NCI-H2107 (cell line): ENCODE results near the gene SYMPK.
"Not testable (repeated sequence)": the region's sequence is repeated elsewhere in the genome, so short reads cannot be mapped to it uniquely, and the experiment has no call there.

ENCODE experiments used
- DNase-seq: peaks from one replicate; lab custom pipeline; 2025; lab: John Stamatoyannopoulos, UW

Gene SYMPK

DNA sequence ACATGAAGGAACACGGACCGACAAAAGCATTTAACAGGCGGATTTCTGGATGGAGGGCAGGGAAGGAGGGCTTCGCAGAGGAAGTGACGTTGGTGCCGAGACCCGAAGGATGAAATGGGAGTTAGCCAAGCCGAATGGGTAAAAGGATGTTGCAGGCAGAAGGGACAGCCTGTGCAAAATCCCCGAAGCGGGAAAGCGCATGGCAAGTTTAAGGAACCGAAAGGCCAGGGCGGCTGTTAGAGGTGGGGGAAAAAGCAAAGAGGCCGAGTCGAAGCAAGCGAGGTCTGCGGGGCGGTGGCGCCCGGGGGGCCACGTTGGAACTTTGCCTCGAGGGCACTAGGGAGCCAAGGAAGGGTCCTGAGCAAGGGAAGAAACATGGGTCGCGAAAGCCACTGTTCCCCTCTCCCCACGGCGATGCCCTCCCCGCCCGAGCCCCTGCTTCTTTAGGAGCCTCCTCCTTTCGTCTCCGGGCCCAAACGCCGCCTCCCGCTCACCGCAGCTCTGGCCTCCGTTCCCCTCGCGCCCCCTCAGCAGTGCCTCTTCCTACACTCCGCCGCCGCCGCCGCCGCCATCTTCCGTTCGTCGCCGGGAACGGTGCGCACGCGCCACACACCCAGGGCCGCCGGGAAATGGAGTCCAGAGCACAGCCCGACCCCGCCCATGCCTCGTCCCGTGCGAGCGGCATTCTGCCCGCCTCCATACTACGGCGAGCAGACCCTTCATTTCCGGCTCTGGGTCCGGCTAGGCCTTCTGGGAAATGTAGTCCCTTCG is at the start of gene SYMPK:
SYMPK (minus strand) TSS at position 584 of the 771 bp plus-strand sequence. CDS start 8,652 bp downstream, outside the sequence.
- DNase-seq: peak; percentile 89

DNA sequence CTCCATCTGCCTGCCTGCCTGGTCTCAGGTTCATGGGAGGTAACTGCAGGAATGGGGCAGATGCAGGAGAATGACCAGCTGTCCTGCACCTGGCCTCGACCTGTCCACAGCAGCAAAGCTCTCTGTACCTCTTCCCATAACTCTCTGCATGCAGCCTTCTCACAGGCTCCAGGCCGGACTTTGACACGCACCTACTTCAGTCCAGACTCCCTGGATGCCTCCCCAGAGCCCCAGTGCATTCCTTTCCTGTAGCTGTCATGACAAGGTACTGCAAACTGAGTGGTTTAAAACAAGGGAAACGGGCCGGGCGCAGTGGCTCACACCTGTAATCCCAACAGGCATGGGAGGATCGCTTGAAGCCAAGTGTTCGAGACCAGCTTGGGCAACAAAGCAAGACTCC is 48.3 kb upstream of the SYMPK start:
- DNase-seq: no peak

DNA sequence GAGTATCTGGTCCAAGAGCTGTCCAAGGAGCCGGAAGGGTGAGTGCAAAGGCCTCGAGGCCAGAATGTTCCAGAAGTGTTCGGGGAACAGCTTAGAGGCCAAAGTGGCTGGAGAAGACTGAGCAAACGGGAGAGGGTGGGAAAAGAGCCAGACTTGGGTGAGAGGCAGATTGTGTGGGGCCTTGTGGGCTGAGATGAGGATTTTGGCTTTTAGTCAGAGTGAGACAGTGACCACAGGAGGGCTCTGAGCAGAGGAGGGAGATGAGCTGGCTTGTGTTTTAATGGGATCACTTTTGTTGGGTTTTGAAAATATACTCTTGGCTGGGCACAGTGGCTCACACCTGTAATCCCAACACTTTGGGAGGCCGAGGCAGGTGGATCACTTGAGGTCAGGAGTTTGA is 46.0 kb upstream of the SYMPK start:
- DNase-seq: no peak

DNA sequence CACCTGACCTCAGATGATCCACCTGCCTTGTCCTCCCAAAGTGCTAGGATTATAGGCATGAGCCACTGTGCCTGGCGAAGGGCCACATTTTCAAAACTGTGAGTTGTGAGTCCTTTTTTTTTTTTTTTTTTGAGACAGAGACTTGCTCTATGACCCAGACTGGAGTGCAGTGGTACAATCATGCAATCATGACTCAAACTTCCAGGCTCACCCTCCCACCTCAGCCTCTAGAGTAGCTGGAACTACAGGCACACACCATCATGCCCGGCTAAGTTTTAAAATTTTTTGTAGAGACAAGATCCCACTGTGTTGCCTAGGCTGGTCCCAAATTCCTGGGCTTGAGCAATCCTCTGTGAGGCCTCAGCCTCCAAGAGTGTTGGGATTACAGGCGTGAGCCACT is 43.3 kb upstream of the SYMPK start:
- no peak for DNase-seq

DNA sequence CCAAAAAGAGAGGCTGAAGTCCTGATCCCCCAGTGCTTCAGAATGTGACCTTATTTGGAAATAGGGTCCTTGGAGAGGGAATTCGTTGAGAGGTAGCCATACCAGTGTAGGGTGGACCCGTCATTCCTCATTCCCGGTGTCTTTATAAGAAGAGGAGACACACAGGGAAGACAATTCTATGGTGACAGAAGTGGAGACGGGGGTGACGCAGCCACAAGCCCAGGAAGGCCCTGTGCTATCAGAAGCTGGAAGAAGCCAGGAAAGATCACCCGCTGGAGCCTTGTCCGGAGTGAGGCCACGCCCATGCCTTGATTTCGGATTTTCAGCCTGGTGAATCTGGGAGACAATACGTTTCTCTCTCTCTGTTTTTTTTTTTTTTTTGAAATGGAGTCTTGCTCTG is 42.1 kb upstream of the SYMPK start:
- DNase-seq: no peak

DNA sequence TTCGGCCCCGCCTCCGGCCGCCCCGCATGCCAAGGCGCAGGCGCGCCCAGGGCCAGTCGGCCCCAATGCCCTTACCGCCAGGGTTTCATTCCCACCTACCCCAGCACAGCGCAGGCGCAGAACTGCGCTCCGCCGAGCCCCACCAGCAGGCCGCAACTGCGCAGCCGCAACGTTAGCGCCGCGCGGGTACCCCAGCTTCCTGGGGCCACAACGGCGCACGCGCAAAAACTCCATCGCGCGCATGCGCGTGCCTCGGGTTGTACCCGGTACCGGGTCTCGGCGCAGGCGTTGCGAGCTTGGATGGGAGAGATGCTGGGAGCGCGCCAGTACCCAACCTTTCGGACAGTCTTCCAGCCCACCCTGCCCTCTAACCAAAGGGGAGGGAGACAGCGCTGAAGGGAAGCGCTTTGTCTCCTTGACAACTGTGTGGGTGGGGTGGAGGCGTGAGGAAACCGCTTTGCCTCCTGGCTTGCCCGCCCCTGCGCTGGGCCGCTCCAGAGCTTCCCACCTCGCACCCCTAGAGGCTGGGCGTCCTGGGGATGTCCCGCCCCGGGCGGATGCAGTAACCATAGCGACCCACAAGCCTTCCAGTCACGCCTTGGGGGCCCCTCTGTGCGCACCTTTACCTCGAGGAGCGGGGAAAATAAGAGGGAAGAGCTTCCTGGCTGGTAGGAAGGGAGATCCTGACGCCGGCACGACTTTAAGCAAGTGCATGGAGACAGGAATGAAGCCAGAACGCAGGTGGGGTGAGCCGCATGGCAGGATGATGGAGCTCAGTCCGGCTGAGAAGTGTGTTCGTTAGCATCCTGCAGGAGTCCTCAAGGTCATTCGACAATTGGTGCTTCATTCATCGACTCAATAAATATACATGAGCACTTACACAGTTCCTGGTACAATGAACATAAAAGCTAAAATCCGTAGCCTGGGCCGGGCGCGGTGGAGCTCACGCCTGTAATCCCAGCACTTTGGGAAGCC is 40.0 kb upstream of the SYMPK start:
- DNase-seq: peak; percentile 96

DNA sequence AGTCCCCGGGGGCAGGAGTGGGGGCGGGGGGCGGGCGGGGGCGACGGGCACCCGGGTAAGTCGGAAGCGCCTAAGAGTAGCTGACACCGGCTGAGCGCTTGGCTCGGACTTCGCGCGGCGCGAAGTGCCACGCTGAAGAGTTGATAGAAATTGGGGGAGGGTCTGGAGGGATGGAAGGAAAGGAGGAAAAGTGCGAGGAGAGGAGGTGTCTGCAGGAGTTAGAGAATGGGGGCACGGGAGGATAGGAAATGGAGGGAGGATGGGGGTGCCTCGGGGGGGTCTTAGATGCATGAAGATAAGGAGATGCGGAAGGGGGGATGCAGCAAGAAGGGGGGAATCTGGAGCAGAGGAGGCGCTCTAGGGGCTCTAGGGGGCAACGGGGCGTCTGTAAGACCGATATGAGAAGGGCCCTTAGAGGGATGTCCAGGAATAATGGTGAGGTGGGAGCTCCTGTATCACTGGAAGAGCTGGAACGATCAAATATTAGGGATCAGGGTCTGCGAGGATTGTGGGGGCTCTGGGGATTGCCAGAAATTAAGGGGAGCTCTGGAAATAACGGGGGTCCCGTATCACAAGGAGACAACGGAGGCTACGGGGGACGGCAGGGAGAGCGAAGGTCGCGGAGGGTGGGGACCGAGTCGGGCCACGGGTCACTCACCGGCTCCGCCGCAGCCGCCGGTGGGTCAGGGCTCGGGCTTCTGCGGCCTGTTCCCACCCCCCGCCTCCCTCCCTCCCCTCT is 39.1 kb upstream of the SYMPK start, which contains the start of gene MYPOP:
MYPOP (minus strand) TSS at position 702 of the 739 bp plus-strand sequence. CDS start 840 bp downstream, outside the sequence.
- no peak for DNase-seq

DNA sequence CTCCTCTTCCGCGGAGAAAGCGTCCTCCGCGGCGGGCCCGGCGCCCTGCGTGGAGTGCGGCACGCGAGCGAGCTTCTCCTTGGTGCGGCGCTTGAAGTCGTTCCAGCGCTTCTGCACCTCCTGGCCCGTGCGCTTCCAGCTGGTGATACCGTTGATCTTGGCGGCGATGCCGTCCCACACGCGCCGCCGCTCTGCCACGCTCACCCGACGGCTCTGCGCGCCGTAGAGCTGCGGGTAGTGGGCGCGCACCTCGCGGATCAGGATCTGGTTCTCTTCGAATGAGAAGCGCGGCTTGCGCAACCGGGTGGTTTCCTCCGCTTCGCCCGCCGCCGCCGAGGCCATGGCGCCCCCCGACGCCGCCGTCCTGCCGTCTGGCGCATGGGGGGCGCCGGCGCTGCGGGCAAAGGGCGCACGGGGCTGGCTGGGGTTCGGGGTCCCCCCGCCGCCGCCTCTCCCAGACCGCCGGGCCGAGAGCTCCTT is 38.5 kb upstream of the SYMPK start:
- DNase-seq: no peak

DNA sequence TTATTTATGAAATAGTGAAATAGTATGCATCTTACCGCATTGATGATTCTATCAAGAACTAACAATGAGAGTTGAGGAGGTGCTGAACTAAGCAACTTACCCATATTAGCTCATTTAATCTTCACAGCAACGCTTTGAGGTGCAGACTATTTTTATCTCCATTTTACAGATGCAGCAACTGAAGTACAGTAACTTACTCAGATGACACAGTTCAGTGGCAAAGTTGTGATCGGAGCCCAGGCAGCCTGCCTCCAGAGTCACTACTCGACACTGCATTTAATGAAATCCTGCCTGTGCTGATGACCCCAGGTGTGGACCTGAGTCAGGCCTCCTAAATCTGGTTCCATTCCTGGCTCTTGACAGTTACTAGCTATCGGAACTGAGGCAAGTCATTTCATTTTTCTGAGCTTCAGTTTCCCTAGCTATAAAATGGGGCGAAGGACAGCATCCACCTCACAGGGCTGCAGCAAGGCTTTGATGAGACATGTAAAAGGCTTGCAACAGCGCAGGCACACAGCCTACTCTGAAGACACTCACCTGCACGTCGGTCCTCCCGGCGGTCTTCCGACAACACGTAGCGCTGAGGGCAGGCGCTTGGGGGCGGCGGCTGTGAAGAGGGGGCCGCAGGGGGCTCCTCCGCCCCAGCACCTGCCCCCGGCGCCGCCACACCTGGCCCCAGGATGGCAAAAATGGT is 37.9 kb upstream of the SYMPK start:
- DNase-seq: no peak

DNA sequence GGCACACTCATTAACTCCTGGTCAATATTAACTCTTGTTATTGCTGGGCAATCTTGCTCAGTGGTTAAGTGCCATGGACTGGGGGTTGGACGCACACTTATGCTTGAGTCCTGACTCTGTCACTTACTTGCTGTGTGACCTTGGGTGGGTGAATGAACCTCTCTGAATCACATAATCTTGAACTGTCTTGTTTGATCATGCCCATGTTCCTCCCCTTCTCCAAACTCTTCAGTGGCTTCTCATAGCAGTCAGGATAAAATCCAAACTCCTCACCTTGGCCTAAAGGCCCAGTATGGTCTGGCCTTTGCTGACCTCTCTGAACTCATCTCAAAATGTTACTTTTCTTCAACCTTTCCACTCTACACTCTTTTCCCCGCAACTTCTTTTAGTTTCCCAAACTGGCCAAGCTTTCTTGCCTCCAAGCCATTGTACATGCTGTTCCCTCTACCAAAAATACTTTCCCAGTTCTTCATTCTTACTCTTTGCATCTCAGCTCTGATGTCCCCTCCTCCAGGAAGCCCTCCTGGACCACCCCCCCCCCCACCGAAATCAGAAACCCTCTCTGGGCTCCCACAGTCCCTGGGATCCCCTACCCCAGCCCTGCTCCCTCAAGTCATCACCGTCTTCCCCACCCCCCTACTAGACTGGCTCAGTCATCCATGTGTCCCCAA is 37.1 kb upstream of the SYMPK start:
- no peak for DNase-seq

DNA sequence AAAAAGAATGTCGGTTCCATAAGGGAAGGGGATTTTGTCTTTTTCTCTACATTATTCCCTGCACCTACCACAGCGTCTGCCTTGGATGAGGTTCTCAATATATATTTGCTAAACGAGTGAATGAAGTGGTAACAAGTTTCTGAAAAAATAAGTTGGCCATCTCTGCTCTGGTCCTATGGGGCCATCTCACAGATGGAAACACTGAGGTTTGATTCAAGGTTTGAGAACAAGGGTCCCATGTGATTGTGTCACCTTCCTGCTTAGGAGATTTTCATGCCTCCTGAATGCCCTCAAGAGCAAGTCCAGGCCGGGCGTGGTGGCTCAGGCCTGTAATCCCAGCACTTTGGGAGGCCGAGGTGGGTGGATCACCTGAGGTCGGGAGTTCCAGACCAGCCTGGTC is 36.3 kb upstream of the SYMPK start:
- no peak for DNase-seq

DNA sequence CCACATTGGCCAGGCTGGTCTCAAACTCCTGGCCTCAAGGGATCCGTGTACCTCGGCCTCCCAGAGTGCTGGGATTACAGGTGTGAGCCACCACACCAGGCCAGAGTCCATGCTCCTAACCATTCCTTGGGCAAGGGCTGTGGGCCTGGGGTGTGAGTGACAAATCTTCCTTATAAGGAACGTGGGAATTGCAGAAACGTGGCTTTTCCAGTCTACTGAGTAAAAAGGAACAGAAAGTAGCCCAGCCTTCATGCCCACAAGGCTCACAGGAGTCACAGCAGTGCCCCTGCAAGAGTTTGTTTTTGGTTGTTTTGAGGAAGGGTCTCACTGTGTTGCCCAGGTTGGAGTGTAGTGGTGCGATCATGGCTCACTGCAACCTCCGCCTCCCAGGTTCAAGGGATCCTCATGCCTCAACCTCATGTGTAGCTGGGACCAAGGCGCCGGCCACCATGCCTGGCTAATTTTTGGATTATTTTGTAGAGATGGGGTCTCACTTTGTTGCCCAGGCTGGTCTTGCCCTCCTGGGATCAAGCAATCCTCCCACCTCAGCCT is 34.4 kb upstream of the SYMPK start:
- DNase-seq: no peak

DNA sequence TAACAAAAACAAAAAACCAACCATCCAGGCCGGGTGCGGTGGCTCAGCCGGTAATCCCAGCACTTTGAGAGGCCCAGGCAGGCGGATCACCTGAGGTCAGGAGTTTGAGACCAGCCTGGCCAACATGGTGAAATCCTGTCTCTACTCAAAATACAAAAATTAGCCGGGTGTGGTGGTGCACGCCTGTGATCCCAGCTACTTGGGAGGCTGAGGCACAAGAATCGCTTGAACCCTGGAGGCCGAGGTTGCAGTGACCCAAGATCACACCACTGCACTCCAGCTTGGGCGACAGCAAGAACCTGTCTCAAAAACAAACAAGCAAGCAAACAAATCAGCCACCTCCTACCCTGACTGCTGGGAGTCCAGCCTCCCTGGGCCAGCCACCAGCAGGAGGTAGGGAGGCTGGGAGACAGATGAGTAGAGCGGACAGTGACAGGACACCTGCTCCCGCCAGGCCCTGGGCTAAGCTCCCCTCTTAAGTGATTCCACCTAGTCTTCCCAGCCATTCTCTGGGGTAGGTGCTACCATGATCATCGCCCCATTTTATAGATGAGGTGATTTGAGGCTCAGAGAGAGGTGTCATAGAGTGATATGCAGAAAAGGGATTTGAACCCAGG is 33.1 kb upstream of the SYMPK start:
- DNase-seq: not testable (repeated sequence)

DNA sequence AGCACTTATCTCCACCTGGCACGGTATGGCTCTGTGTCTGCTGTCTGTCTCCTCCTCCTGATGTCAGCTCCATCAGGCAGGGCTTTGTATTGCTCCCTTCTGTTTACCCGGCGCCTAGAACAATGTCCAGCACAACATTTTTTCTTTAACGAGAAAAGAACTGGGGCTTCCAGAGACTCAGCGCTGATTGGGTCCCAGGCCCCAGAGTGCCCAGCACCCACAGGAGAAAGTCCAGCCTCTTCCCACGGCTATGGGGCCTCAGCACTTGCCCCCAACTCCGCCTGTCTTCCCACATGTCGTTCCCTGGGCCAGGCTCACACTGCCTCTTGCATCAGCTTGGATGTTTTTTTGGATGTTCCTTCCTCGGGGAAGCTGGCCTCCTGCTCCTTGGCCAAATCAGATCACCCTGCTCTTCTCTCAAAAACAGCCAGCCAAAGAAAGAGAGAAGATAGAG is 32.6 kb upstream of the SYMPK start:
- DNase-seq: no peak

DNA sequence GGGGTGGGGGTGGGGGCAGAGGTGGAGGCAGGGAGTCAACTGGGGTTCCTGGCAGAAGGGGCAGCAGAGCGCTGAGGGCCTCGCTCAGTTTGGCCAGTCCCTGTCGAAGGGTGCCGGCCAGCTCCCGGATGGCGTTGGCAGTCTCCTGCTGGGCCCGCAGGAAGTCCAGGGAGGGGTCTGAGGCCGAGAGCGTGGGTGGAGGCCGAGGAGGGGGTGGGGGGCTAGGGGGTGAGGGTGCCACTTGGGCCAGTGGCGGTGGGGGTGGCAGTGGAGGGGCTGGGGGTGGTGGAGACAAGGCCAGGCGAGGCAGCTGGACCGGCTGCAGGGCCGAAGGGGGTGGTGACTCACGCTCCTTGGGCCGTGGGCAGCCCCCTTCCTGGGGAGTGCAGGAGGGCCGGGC is 27.9 kb upstream of the SYMPK start:
- no peak for DNase-seq

DNA sequence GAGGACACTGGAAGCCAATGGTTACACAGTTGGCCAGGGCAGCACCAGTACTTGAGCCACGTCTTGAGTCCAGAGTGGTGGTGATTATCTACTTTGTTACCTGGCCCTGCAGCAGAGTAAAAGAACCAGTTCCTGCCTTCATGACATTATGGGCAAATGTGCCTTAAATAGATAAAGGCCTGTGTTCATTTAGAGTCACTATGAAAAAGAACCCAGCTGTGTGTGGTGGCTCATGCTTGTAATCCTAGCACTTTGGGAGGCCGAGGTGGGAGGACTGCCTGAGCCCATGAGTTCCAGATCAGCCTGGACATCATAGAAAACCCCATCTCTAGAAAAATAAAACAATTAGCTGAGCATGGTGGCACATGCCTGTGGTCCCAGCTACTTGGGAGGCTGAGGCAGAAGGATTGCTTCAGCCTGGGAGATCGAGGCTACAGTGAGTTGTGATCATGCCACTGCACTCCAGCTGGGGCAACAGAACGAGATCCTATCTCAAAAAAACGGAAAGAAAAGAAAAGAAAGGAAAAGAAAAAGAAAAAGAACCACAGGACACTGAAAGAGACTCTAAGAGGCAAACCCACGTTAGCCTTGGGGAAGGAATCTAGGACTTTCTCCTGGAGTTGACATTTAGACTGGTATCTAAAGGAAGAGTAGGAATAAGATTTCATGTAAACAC is 26.4 kb upstream of the SYMPK start:
- no peak for DNase-seq

DNA sequence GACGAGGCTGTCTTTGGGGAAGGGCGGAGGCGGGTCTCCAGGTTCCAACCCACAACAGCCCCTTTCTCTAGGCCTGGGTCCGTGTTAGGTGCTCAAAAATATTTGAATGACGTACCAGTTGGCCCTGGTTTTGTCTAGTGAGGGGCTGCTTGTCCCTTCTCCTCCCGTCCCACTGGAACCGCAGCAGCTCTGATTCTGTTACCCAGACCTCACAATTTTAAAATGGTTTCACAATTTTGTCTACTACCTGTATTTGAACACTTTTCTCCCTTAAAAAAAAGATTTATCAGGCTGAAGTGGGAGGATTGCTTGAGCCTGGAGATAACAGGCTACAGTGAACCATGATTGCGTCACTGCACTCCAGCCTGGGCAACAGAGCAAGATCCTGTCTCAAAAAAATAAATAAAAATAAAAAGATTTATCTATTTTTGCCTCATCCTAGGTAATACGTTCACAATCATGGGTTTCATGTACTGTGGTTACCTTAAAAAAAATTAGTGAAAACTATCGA is 24.3 kb upstream of the SYMPK start:
- DNase-seq: no peak

DNA sequence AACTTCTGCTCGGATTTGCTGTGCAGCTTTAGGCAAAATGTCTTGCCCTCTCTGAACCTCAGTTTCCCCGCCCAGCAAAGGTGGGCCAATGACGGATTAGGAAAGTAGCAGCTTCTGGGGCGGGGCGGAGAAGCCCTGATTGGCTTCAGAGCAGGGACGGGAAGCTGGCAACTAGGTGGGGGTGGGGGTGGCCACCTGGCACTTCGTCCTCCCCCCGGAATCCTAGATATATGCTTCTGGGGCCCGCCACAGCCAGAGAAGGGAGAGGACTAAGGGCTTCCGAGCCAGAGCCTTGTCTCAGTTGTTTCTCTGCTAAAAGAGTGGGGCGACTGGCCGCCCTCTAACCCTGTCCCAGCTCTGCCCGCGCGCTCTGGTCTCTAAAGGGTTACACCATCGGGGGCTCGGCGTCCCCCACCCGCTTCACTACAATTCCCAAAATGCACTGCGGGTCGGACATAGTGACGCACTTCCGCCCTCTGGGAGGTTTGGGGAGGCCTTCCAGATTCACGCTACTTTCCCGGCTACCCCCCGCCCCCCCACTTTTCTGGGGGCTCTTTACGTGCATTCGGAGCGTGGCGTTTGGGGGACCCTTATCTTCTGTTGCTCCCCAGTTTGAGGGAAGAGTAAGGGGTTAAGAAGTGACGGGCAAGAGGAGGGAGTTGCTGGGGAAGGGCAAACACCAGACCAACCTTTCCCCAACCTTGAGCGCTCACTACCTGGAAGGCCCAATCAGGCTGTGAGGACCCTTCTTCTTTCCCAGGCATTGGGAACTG is 23.7 kb upstream of the SYMPK start:
- peak; percentile 74 for DNase-seq
